Chondrocyte (in vitro differentiated cells): ENCODE data around the gene ZNF652. TPM values are rescaled to one million over a fixed set of nuclear protein-coding genes. Genes with fewer than 3 reads are reported as not detected.
A peak's percentile ranks its signal among the peaks of the same experiment; 100 is the strongest.

Experiments
- DNase-seq: peaks from one replicate; pipeline ENCODE4 v3.0.0; 2021; ENCODE audit warnings: mixed read lengths, low spot score
- H3K27ac Mint-ChIP-seq: one replicate; pipeline ENCODE4 v1.8.0; 2021; ENCODE audit warnings: mild to moderate bottlenecking, moderate library complexity, mixed read lengths; ENCODE audit not compliant: unreplicated experiment
- H3K27me3 Mint-ChIP-seq: 2 replicates; pipeline ENCODE4 v1.8.0; 2021; ENCODE audit warnings: low read depth, mixed read lengths
- H3K36me3 Mint-ChIP-seq: 2 replicates; pipeline ENCODE4 v1.8.0; 2021; ENCODE audit warnings: low read depth, mixed read lengths
- H3K4me1 Mint-ChIP-seq: 2 replicates; pipeline ENCODE4 v1.8.0; 2021; ENCODE audit warnings: low read depth, mild to moderate bottlenecking, mixed read lengths
- H3K4me3 Mint-ChIP-seq: one replicate; pipeline ENCODE4 v1.8.0; 2021; ENCODE audit warnings: mild to moderate bottlenecking, moderate library complexity, mixed read lengths; ENCODE audit not compliant: unreplicated experiment
- H3K9me3 Mint-ChIP-seq: 2 replicates; pipeline ENCODE4 v1.8.0; 2021; ENCODE audit warnings: low read depth, mixed read lengths
- CTCF ChIP-seq: fragments of 200-600 bp; sonication (generic); IDR thresholded peaks from 2 replicates; pipeline ENCODE4 v1.5.0; 2021; ENCODE audit warnings: antibody characterized with exemption, mild to moderate bottlenecking, moderate library complexity
- total RNA-seq: library from RNA; stranded (reverse); gene quantifications from 3 replicates; pipeline ENCODE4 v1.2.1, GENCODE V29; 2021

The ZNF652 gene
- total RNA-seq, 1 donor from 2014 or later: 48.0 TPM

GRCh38 chr17:49404906-49405305, 42.9 kb upstream of the ZNF652 start:
- no peaks in the 10 kb centered on the region for H3K9me3 Mint-ChIP-seq
- no peak overlapping the region for H3K4me3 Mint-ChIP-seq
- no peaks in the 10 kb centered on the region for H3K27me3 Mint-ChIP-seq
- DNase-seq: no peak
- peaks cover 12% of the 10 kb centered on the region for H3K4me1 Mint-ChIP-seq
- peaks cover 39% of the 10 kb centered on the region for H3K36me3 Mint-ChIP-seq
- H3K27ac Mint-ChIP-seq: no peak overlapping the region
- TF ChIP-seq CTCF: no peak

GRCh38 chr17:49404361-49404760, 42.3 kb upstream of the ZNF652 start:
- no peaks in the 10 kb centered on the region for H3K27me3 Mint-ChIP-seq
- H3K27ac Mint-ChIP-seq: no peak overlapping the region
- H3K9me3 Mint-ChIP-seq: no peaks in the 10 kb centered on the region
- no peak overlapping the region for H3K4me3 Mint-ChIP-seq
- DNase-seq: peak; percentile 67
- no peak for TF ChIP-seq CTCF
- H3K4me1 Mint-ChIP-seq: peaks cover 12% of the 10 kb centered on the region
- peaks cover 39% of the 10 kb centered on the region for H3K36me3 Mint-ChIP-seq

GRCh38 chr17:49403514-49404289, 41.7 kb upstream of the ZNF652 start:
- Mint-ChIP-seq H3K27ac (no peak overlapping the region), H3K4me1 (peaks cover 12% of the 10 kb centered on the region), H3K9me3 (no peaks in the 10 kb centered on the region)

GRCh38 chr17:49402706-49403105, 40.7 kb upstream of the ZNF652 start:
- Mint-ChIP-seq H3K27ac (no peak overlapping the region), H3K36me3 (peaks cover 32% of the 10 kb centered on the region), H3K9me3 (no peaks in the 10 kb centered on the region), H3K27me3 (no peaks in the 10 kb centered on the region), H3K4me1 (peaks cover 2% of the 10 kb centered on the region), H3K4me3 (no peak overlapping the region)
- peak; percentile 46 for DNase-seq
- TF ChIP-seq CTCF: no peak

More at GRCh38 chr17:49403514-49404289, 41.7 kb upstream of the ZNF652 start:
- Mint-ChIP-seq H3K4me3 (no peak overlapping the region), H3K36me3 (peaks cover 34% of the 10 kb centered on the region), H3K27me3 (no peaks in the 10 kb centered on the region)
- TF ChIP-seq CTCF: no peak
- peak; percentile 40 for DNase-seq

- peak; percentile 36 for DNase-seq
- H3K9me3 Mint-ChIP-seq: no peaks in the 10 kb centered on the region
- H3K27ac Mint-ChIP-seq: no peak overlapping the region
- H3K4me3 Mint-ChIP-seq: no peak overlapping the region
- no peaks in the 10 kb centered on the region for H3K27me3 Mint-ChIP-seq
- peaks cover 30% of the 10 kb centered on the region for H3K36me3 Mint-ChIP-seq
- no peaks in the 10 kb centered on the region for H3K4me1 Mint-ChIP-seq
- no peak for TF ChIP-seq CTCF
Measured at GRCh38 chr17:49401971-49402611, 40.0 kb upstream of the ZNF652 start.
